Vagina (tissue), 2 donors: ENCODE results near the gene EPB41L5. TPM values are rescaled to one million over a fixed set of nuclear protein-coding genes. Genes with fewer than 3 reads are reported as not detected.

Experiments
- DNase-seq, 2 donors: peaks; one replicate each; pipeline ENCODE4 v3.0.0-alpha.2; 2017; ENCODE audit errors: extremely low spot score in 2 of 2
- H3K27ac ChIP-seq: fragments of 200-600 bp; sonication (generic); one replicate; pipeline ENCODE4 v1.5.1; 2019
- H3K27me3 ChIP-seq: fragments of 200-600 bp; sonication (generic); one replicate; pipeline ENCODE4 v1.5.1; 2019
- H3K36me3 ChIP-seq, 2 donors: fragments of 200-600 bp; sonication (generic); one replicate each; pipeline ENCODE4 v1.5.1; 2017 to 2019
- H3K4me1 ChIP-seq: fragments of 200-600 bp; sonication (generic); one replicate; pipeline ENCODE4 v1.5.1; 2019
- H3K4me3 ChIP-seq, 2 donors: fragments of 200-600 bp; sonication (generic); 1 replicate in 1 of 2; 2 replicates in 1 of 2; pipeline ENCODE4 v1.5.1; 2016 to 2019
- H3K9me3 ChIP-seq: fragments of 200-600 bp; sonication (generic); one replicate; pipeline ENCODE4 v1.5.1; 2019
- CTCF ChIP-seq, 3 experiments: fragments of 450-650 bp in 2 of 3; fragments of 200-600 bp in 1 of 3; sonication (generic) in 1 of 3; IDR thresholded peaks; one replicate each; pipeline ENCODE4 v1.5.1; 2017 to 2019; ENCODE audit warnings: antibody characterized with exemption in 3 of 3, mild to moderate bottlenecking in 2 of 3, moderate library complexity in 2 of 3
- POLR2A ChIP-seq, 2 donors: fragments of 450-650 bp; IDR thresholded peaks; one replicate each; pipeline ENCODE4 v1.6.1; 2017; ENCODE audit warnings: antibody characterized with exemption in 2 of 2, mild to moderate bottlenecking in 2 of 2, moderate library complexity in 2 of 2
- POLR2AphosphoS5 ChIP-seq, 2 donors: sonication (generic); formaldehyde crosslinking; IDR thresholded peaks; one replicate each; pipeline ENCODE4 v1.9.0; 2017; ENCODE audit warnings: antibody characterized with exemption in 2 of 2, mild to moderate bottlenecking in 2 of 2, low read depth in 1 of 2; ENCODE audit not compliant: insufficient read depth in 1 of 2
- intact Hi-C: fragments of 100-400 bp; cut with DNase I; formaldehyde crosslinking; loops from one replicate; pipeline ENCODE4 v1.15.1; 2023
- total RNA-seq: library from RNA; depleted of rRNA; stranded (reverse); fragments of >200 nt; gene quantifications from one replicate; pipeline ENCODE4 v1.2.3, GENCODE V29; 2016

The EPB41L5 gene
- total RNA-seq, 1 donor from 2014 or later, result 37.6 TPM

GRCh38 chr2:120013597-120014223, 833 bp downstream of the EPB41L5 start:
- TF ChIP-seq POLR2AphosphoS5 (IDR thresholded peaks at IDR 0.05; ENCODE audit: insufficient read depth in 1 of 2, low read depth in 1 of 2) (no peak), CTCF (IDR thresholded peaks at IDR 0.05) (no peak), POLR2A (IDR thresholded peaks at IDR 0.05) (no peak)
- H3K9me3 ChIP-seq, result no peaks in the 10 kb centered on the region
- no peaks in the 10 kb centered on the region for H3K27me3 ChIP-seq
- H3K4me1 ChIP-seq, result peaks cover 17% of the 10 kb centered on the region
- intact Hi-C loops, result no loop called here
- peak overlapping the region; percentile 58 to 81 for H3K4me3 ChIP-seq
- peak overlapping the region; percentile 81 for H3K27ac ChIP-seq
- H3K36me3 ChIP-seq, result no peaks in the 10 kb centered on the region
- DNase-seq, result no peak

GRCh38 chr2:120014226-120014980, 1.5 kb downstream of the EPB41L5 start:
- H3K4me3 ChIP-seq, result peak overlapping the region in 1 of 2 donors; percentile 81
- H3K4me1 ChIP-seq, result peaks cover 17% of the 10 kb centered on the region
- intact Hi-C loops, result no loop called here
- no peaks in the 10 kb centered on the region for H3K36me3 ChIP-seq
- no peak for DNase-seq
- H3K9me3 ChIP-seq, result no peaks in the 10 kb centered on the region
- H3K27me3 ChIP-seq, result no peaks in the 10 kb centered on the region
- no peak overlapping the region for H3K27ac ChIP-seq
- TF ChIP-seq POLR2A (IDR thresholded peaks at IDR 0.05) (no peak), POLR2AphosphoS5 (IDR thresholded peaks at IDR 0.05; ENCODE audit: insufficient read depth in 1 of 2, low read depth in 1 of 2) (no peak), CTCF (IDR thresholded peaks at IDR 0.05) (no peak)

- TF ChIP-seq CTCF (IDR thresholded peaks at IDR 0.05) (no peak), POLR2AphosphoS5 (IDR thresholded peaks at IDR 0.05; ENCODE audit: insufficient read depth in 1 of 2, low read depth in 1 of 2) (no peak), POLR2A (IDR thresholded peaks at IDR 0.05) (no peak)
- Histone ChIP-seq H3K27ac (no peak overlapping the region), H3K36me3 (no peaks in the 10 kb centered on the region), H3K27me3 (no peaks in the 10 kb centered on the region), H3K4me1 (peaks cover 16% of the 10 kb centered on the region), H3K9me3 (no peaks in the 10 kb centered on the region), H3K4me3 (no peak overlapping the region)
- intact Hi-C loops, result no loop called here
- no peak for DNase-seq
Observed at GRCh38 chr2:120016800-120017199, 3.9 kb downstream of the EPB41L5 start.

GRCh38 chr2:120017201-120017600, 4.3 kb downstream of the EPB41L5 start:
- intact Hi-C loops, result no loop called here
- peaks cover 13% of the 10 kb centered on the region for H3K4me1 ChIP-seq

GRCh38 chr2:120018549-120018948, 5.7 kb downstream of the EPB41L5 start:
- DNase-seq, result no peak
- Histone ChIP-seq H3K36me3 (no peaks in the 10 kb centered on the region), H3K27ac (no peak overlapping the region), H3K9me3 (no peaks in the 10 kb centered on the region), H3K4me1 (peaks cover 13% of the 10 kb centered on the region), H3K27me3 (no peaks in the 10 kb centered on the region), H3K4me3 (no peak overlapping the region)
- TF ChIP-seq POLR2A (IDR thresholded peaks at IDR 0.05) (no peak), CTCF (IDR thresholded peaks at IDR 0.05) (no peak), POLR2AphosphoS5 (IDR thresholded peaks at IDR 0.05; ENCODE audit: insufficient read depth in 1 of 2, low read depth in 1 of 2) (no peak)
- intact Hi-C loops, result no loop called here

More at GRCh38 chr2:120017201-120017600, 4.3 kb downstream of the EPB41L5 start:
- H3K4me3 ChIP-seq, result no peak overlapping the region
- no peak overlapping the region for H3K27ac ChIP-seq
- H3K27me3 ChIP-seq, result no peaks in the 10 kb centered on the region
- no peaks in the 10 kb centered on the region for H3K9me3 ChIP-seq
- no peak for DNase-seq
- no peak for TF ChIP-seq POLR2AphosphoS5 (IDR thresholded peaks at IDR 0.05; ENCODE audit: insufficient read depth in 1 of 2, low read depth in 1 of 2)
- no peaks in the 10 kb centered on the region for H3K36me3 ChIP-seq
